HG02588 (cell line): Measurements from ENCODE around the gene MUTYH.
"Not testable (repeated sequence)": the region's sequence is repeated elsewhere in the genome, so short reads cannot be mapped to it uniquely, and the experiment has no call there.

Experiments used
- ATAC-seq: cut with Tn5 transposase; IDR thresholded peaks from one replicate; pipeline ENCODE4 v1.9.1; 2021; ENCODE audit warnings: mild to moderate bottlenecking, moderate library complexity; ENCODE audit not compliant: unreplicated experiment

Gene MUTYH

DNA sequence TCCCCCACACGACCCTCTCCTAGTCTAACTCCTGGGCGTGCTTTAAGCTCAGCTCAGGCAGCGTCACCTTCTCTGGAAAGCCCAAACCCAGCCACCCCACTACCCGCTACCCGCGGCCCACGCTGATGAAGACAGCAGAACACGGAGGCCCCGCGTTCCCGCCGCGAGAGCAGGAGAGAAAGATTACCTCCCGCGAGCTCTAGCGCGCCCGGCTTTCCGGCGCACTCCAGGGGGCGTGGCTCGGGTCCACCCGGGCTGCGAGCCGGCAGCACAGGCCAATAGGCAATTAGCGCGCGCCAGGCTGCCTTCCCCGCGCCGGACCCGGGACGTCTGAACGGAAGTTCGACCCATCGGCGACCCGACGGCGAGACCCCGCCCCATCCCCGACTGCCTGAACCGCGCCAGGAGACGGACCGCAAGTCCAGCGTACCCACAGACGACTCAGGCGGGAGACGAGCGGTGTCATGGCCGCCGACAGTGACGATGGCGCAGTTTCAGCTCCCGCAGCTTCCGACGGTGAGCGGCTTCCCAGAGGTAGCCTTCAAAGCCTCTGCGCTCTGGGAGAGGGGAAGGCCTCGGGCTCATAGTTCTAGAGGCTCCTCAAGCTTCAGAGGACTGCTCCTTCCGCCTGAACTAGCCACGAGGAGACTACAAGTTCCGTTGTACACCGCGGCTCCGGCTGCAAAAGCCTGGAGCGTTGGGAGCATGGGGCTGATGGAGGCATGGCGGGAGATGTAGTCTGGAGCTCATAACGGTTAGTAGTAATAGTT lies at the start of gene MUTYH, which contains the start of gene TOE1:
Gene MUTYH (minus strand): TSS at position 652 of the 770 bp plus-strand sequence. CDS start 5,935 bp downstream, outside the sequence.
Gene TOE1 (plus strand): TSS at position 382 of the 770 bp plus-strand sequence. CDS start 83 bp downstream, at position 465.
- peak; percentile 83 for ATAC-seq

DNA sequence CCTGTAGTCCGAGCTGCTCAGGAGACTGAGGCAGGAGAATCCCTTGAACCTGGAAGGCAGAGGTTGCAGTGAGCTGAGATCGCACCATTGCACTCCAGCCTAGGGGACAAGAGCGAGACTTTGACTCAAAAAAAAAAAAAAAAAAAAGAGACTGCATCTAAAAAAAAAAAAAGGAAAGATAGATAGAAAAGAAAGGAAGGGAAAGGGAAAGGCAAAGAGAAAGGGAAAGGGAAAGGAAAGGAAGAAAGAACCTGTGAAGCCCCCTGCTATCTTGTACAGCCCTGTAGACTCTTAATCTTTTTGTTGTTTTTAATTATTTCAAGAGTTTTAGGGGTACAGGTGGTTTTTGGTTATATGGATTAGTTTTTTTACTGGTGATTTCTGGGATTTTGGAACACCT lies 46.0 kb upstream of the MUTYH start:
- ATAC-seq = no peak

DNA sequence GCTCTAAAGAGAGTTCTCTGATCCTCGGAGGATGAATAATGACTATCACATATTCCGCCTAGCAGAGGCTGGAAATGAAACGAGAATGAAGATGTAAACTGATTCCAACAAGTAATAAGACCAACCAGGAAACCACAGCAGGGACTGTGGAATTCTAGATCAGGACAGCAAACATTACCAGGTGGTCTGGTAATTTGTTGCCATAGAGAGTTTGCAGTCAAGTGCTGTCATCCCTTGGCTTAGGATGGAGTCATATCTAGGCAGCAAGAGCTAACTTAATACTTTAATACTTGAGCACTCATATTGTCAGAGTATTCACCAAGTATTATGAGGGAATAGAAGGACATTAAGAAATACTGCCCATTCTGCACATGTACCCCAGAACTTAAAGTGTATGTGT lies 45.1 kb upstream of the MUTYH start:
- no peak for ATAC-seq

GRCh38 chr1:45384213-45384612 lies 44.0 kb upstream of the MUTYH start:
- not testable (repeated sequence) for ATAC-seq

- no peak for ATAC-seq
Observed at GRCh38 chr1:45383191-45383590, 43.0 kb upstream of the MUTYH start.

DNA sequence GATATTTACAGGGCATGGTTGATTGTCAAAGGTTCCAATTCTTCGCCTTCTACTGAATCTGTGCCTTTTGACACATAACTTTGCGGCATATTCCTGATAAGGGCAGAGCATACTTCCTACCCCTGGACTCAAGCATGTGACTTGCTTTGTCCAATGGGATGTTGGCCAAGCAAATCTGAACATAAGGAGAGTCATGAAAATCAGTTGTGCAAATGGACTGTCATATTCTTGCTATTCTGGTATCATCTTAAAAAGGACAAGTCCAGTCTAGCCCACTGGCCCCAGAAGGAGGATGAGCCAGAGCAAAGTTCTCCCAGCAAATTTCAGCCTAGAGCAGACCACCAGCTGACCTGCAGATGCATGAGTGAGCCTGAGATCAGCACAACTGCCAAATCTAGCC lies 41.0 kb upstream of the MUTYH start:
- no peak for ATAC-seq

GRCh38 chr1:45380730-45381129 lies 40.5 kb upstream of the MUTYH start:
- no peak for ATAC-seq

GRCh38 chr1:45380125-45380524 lies 39.9 kb upstream of the MUTYH start:
- no peak for ATAC-seq

- no peak for ATAC-seq
Observed at GRCh38 chr1:45379524-45379923, 39.3 kb upstream of the MUTYH start.

DNA sequence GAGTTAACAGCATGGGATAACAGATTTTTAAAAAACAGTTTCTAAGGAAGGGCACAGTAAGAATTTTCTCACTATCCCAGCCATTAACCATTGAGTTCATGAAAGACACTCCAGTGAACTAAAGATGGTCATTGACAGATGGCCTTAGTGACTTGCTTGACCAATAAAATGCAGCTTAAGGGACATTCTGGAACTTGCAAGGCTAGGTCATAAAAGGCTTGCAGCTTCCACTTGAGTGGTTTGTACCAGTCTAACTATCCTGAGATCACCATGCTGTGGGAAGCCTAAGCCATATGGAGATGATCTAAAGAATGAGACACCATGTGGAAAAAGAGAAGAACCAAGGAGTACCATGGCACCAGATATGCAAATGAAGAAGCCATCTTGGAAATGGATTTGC lies 37.9 kb upstream of the MUTYH start:
- ATAC-seq = no peak

DNA sequence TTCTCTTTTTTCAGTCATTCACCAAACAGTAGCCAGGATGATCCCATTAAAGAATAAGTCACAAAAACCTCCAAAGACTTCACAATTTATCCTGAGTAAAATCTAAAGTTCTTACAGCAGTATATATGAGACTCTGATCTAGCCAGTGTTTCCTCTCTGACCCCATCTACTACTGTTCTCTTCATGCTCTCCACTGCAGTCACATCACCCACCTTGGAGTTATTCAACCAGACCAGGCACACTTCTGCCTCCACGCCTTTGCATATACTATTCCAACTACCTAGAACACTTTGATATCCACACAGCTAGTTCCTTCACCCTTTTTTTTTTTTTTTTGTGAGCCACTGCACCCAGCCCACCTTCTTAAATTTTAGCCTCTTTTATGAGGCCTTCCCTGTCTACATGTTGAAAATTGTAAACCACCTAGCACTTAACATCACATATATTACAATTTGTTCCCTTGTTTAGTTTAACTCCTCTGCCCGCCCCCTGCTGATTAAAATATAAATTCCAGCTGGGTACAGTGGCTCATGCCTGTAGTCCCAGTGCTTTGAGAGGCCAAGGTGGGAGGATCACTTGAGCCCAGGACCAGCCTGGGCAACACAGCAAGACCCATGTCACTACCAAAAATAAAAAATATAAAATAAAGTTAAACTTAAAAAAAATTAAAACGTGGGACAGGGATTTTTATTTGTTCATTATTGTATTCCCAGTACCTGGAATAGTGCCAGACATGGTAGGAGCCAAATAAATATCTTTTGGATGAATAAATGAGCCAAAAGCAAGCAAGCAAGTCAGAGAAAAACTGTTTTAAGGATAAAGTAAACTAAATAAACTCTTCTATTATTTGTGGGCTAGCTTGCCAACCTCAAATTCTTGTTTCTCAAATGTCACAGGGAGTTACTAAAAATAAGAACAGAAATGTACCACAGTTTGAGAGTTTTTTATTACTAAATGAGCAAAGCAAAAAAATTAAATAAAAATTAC lies 35.2 kb upstream of the MUTYH start:
- ATAC-seq = no peak

DNA sequence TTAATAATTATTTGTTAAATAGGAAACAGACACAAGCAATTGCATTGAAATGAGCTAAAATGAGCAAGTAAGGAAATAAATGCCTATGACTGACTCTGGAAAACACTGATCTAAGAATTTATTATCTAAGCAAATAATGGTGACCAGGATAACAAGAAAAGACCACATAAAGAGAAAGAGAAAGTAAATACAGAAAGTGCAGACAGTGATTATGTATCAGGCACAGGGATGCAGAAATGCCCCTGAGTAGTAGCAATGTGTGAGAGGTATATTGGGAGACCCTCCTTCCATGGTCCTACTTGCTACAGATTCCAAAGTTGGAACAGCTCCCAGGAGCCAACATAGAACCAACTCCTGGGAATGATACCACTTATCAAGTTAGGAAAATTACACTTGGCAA lies 33.3 kb upstream of the MUTYH start:
- no peak for ATAC-seq

DNA sequence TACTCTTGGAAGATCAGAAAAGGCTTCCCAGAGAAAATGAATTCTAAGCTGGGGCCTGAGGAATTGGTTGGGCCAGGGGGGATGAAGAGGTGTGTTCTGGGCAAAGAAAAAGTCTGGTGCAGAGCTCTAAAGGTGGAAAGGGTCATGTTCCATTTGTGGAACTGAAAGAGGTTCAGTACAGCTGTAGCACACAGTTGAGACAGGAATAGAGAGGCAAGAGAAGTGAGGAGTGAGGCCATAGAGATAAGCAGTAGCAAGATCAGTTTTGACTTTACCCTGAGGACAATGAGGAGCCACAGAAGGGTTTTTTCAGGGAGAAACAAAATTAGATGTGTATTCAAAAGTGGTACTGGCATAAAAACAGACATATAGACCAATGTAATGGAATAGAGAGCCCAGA lies 30.3 kb upstream of the MUTYH start:
- no peak for ATAC-seq

- peak; percentile 63 for ATAC-seq
Observed at GRCh38 chr1:45365051-45365450, 24.8 kb upstream of the MUTYH start.

GRCh38 chr1:45364294-45364693 lies 24.1 kb upstream of the MUTYH start:
- no peak for ATAC-seq

DNA sequence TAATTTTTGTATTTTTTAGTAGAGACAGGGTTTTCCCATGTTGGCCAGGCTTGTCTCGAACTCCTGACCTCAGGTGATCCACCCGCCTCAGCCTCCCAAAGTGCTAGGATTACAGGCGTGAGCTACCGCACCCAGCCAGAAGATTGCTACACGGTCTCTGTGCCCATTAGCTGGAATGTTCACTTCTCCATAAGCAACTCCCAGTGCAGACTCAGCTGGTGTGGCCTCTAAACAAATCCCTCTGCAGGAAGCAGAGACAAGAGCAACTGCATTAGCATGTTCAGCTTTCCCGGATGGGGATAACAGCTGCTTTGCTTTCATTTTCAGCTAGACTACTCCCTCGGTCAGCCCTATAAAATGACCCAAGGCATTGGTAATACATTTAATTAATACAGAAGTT lies 20.7 kb upstream of the MUTYH start:
- not testable (repeated sequence) for ATAC-seq

GRCh38 chr1:45359882-45360513 lies 19.8 kb upstream of the MUTYH start:
- ATAC-seq = no peak

GRCh38 chr1:45356186-45356585 lies 15.9 kb upstream of the MUTYH start:
- ATAC-seq = no peak

GRCh38 chr1:45355683-45356082 lies 15.4 kb upstream of the MUTYH start:
- ATAC-seq = no peak

DNA sequence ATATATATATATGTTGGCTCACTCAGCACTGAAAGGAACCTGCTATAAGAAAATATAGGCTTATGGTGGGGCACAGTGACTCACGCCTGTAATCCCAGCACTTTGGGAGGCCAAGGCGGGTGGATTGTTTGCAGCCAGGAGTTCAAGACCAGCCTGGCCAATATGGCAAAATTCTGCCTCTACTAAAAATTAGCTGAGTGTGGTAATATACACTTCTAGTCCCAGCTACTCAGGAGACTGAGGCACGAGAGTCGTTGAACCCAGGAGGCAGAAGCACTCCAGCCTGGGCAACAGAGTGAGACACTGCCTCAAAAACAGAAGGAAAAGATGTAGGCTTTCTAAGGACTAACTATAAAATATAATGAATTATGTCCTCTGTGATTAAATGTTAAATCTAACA lies 14.6 kb upstream of the MUTYH start:
- no peak for ATAC-seq

DNA sequence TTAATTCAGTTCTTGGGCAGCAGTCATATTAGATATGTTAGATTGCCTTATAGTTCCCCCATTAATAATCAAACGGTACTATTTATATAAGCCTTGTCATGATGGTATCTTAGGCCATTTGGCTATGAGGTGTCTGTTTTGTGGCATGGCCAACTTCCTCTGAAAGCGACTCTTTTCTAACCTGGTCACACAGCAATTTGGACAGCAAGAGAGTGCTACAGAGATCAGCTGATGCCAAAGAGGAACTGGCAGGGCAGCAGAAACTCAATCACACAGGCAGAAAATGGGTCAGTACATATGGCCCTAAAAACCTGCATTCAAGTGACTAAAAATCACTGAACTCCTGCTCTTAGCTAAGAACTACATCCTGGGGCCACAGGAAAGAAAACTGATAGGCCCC lies 13.4 kb upstream of the MUTYH start:
- ATAC-seq = no peak
